NOMO-1 (cell line): ENCODE data around the gene JCAD.
"Not testable (repeated sequence)": the region's sequence is repeated elsewhere in the genome, so short reads cannot be mapped to it uniquely, and the experiment has no call there.

Experiments used
- DNase-seq, 2 experiments: peaks; one replicate each; lab custom pipeline; 2025; ENCODE audit not compliant: unreplicated experiment in 2 of 2; lab: John Stamatoyannopoulos, UW

JCAD gene

GRCh38 chr10:30028006-30028737 is 31.2 kb downstream of the JCAD start:
- DNase-seq: no peak

DNA sequence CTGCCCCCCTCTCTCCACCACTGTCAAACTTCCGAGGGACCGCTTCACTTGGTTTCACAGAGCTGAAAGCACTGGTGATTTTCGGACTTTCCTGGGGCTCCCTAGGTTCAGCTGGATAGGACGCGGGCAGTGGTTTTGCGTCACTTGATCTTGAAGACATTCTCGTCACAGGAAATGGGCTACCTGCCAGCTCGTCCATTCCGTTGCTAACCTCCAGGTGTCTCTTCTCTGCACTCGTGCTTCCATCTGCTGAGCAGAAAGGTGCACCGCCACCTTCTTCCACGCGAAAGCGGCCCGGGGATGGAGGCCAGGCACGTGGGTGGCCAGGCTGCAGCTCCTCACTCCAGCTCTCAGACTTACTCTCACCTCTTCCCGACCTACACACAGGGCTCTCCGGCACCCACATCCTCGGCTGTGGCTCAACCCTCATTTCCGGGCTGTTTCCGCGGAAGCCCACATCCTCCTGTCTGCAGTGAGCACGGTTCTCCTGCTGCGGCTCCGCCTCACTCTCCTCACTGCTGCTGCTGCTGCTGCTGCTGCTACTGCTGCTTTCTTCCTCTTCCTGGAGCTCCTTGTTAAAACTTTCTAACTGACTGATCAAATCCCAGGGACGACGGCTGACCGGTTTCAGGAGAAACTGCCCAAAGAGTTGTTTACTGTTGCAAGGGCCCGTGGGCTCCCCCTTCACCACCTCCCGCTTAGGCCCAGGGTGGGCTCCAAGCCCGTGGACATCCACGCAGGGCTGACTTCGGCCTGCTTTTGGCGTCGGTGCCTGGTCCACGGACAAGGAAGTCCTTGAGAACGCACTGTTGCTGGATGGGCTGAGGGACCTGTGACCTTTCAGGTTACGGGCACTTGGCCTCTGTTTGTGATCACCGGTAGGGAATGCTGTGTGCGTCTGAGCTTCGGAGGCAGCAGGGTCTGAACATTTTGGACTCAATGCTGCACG is 32.1 kb downstream of the JCAD start:
- DNase-seq: peak; percentile 84

DNA sequence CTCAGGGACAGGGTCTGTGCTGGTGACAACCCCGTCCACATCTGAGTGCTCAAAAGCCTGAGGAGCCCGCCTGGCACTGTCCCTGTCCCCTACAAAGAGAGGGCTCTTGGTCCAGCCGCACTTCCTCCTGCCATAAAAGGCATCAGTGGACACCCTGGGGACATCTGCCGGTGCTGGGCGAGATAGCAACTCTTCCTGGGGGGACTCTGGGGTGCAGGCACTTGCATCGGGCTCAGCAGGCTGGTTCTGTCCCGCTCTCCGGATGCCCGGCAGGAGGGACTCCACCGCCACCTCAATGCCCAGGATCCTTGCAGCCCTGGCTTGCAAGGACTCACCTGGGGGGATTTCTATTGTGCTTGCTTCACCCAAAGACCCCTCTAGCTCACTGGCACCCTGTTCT is 32.8 kb downstream of the JCAD start:
- DNase-seq: no peak

- no peak for DNase-seq
These were observed 33.3 kb downstream of the JCAD start for GRCh38 chr10:30026080-30026479.

- DNase-seq: not testable (repeated sequence)
These were observed 34.0 kb downstream of the JCAD start for GRCh38 chr10:30025428-30025827.

DNA sequence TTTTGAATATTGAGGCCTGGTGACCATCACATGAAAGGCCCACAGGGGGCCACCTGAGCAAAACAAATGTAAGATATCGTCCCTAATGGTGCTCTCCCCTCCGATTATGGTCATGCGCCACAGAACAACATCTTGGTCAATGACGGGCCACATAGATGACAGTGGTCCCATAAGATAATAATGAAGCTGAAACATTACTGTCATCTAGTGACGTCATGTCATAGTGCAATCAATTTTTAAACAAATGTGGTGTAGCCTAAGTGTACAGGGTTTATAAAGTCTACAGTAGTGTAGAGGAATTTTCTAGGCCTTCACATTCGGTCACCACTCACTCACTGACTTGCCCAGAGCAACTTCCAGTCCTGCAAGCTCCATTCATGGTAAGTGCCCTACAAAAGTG is 36.8 kb downstream of the JCAD start:
- no peak for DNase-seq

DNA sequence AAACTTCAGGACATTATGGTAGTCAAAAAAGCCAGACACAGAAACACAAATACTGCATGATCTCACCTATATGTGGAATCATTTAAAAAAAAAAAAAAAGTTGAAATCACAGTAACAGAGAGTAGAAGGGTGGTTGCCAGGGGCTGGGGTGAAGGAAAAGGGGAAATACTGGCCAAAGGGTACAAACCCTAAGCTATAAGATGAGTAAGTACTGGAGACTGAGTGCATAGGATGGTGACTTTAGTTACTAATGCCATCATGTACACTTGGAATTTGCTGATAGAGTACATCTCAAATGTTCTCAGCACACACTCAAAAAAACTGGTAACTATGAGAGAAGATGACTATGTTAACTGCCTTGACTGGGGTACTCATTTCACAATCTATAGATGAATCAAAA is 39.9 kb downstream of the JCAD start:
- DNase-seq: no peak

GRCh38 chr10:30018496-30018895 is 40.9 kb downstream of the JCAD start:
- DNase-seq: no peak

DNA sequence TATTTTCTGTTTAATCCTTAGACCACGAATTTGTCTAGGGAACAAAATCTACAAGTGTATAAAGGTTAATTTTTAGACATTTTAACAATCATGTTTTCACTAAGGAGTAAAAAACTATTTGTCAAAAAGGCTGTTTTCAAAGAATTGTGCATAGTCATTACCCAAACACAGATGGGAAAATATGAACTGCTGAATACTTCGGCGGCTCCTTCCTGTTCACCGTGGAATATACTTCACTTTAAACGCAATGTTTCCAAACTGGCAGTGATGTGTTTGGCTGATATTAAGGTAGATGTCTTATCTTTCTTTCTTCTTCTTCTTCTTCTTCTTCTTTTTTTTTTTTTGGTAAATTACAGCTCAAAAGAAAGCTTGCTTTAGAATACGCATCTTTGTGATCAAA is 41.4 kb downstream of the JCAD start:
- no peak for DNase-seq

- peak in 1 of 2 experiments; percentile 58 for DNase-seq
These were observed 41.8 kb downstream of the JCAD start for GRCh38 chr10:30017556-30017955.

GRCh38 chr10:30014511-30014910 is 44.9 kb downstream of the JCAD start:
- DNase-seq: no peak

GRCh38 chr10:30013757-30014156 is 45.6 kb downstream of the JCAD start:
- no peak for DNase-seq

DNA sequence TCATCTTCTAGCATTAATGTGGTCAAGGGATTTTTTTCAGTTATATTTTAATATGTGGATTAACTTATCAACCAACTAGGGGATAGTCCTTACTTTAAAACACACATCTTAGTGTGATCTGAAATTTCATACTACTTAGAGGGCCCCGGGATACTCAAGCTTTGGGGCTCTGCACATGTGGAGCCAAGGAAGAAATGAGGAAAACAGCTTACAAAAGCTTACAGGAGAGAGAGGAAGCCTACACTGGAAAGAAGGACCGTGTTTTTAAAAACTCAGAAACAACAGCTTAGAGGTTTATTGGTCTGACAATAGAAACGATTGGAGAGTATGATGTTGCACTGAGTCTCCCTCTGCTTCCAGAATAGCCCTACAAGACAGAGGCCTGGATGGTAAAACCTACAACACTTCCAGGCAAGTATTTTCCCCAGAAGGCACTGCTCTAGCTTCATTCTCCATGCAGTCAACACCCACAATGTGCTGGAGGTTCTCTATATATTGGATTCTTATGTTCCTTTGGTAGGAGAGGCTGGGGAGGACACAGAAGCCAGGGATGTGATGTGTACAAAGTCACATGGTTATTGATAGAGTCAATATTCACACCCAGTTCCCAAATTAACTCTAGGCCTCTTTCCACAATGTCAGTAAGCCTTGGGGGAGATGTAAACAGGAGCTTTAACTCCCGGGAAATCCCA is 47.3 kb downstream of the JCAD start:
- no peak for DNase-seq

- no peak for DNase-seq
These were observed 48.0 kb downstream of the JCAD start for GRCh38 chr10:30011396-30011795.

- no peak for DNase-seq
These were observed 52.0 kb downstream of the JCAD start for GRCh38 chr10:30007406-30007805.

DNA sequence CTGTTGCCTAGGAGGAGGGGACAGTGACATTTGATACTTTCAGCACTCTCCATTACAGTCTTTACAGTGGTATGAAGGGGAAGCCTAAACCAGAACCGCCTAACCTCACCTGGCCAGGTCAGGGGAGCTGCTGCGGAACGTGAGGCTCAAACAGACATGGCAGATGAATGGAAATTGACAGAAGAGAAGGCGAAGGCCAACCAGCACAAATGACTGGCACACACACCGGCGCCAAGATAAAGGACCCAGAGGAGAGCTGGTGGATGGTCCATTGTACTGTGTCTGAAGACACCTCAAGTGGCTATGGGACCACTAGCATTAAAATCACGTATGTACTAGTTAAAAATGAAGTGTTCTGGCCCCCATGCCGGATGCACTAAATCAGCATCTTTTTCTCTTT is 53.0 kb downstream of the JCAD start:
- no peak for DNase-seq

GRCh38 chr10:30005116-30005515 is 54.3 kb downstream of the JCAD start:
- DNase-seq: not testable (repeated sequence)

DNA sequence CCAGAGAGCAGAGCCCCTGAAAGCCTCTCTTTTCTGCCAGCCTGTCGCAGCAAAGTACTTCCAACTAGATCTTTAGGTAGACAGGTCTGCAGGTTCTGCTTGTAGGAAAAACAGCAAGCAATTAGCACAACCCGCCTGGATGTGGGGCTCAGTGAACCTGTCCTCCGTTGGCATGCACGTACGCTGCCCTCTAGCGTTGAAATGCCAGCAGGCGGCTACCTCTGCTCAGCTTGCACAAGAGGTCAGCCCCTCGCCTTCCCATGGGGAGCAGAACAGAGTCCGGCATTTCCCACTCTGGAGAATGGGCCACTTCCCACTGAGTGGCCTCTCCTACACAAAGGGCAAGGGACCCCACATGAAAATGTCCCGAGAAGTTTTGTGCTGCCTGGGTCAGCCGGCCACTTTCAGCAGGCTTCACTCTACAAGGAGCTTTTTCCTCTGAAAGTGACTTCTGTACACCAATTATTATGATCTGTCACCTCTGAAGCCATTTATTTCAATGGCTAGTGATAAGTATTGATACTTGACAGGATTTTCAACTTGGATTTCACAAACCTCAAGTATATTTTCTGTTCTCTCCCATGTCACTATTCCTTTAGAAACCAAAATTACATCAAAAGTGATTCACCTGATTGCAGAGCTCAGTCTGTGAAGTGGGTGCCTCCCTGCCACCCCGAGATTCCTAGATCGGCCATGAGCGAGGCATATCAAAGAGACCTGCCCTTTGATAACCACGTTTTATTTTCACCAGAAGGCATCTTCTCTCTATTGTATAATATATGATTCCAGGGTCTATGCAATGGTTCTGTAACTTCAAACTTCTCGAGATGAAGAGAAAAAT is 56.7 kb downstream of the JCAD start:
- peak; percentile 43 to 47 for DNase-seq

GRCh38 chr10:30000802-30001571 is 58.4 kb downstream of the JCAD start:
- DNase-seq: no peak
